Astrocyte (in vitro differentiated cells and primary cell): ENCODE results near the gene AUNIP. TPM values are rescaled to one million over a fixed set of nuclear protein-coding genes. Genes with fewer than 3 reads are reported as not detected.
"Not testable (repeated sequence)": the region's sequence is repeated elsewhere in the genome, so short reads cannot be mapped to it uniquely, and the experiment has no call there.

Experiments
- DNase-seq: peaks from one replicate; pipeline ENCODE4 v3.0.0-alpha.2; 2010; ENCODE audit warnings: low read depth
- FAIRE-seq: peaks from 2 replicates; lab custom pipeline; 2011; peaks lifted over from hg19 to GRCh38; lab: Jason Lieb, UNC
- H2AFZ ChIP-seq: 2 replicates; pipeline ENCODE4 v1.6.0; 2012; ENCODE audit warnings: low read depth, low read length, inconsistent platforms
- H3K27ac ChIP-seq: 2 replicates; pipeline ENCODE4 v1.5.1; 2011; ENCODE audit warnings: low read depth, low read length, inconsistent platforms
- H3K27me3 ChIP-seq: 2 replicates; pipeline ENCODE4 v1.6.0; 2011; ENCODE audit warnings: low read length, inconsistent platforms; ENCODE audit not compliant: insufficient read depth
- H3K36me3 ChIP-seq: 2 replicates; pipeline ENCODE4 v1.5.1; 2011; ENCODE audit warnings: low read length, inconsistent platforms; ENCODE audit not compliant: insufficient read depth
- H3K4me1 ChIP-seq: 2 replicates; pipeline ENCODE4 v1.5.1; 2011; ENCODE audit warnings: low read length, inconsistent platforms; ENCODE audit not compliant: insufficient read depth
- H3K4me2 ChIP-seq: 2 replicates; pipeline ENCODE4 v1.6.0; 2012; ENCODE audit warnings: low read length, inconsistent platforms
- H3K4me3 ChIP-seq: 2 replicates; pipeline ENCODE4 v1.5.1; 2011; ENCODE audit warnings: low read depth, mild to moderate bottlenecking, low read length, inconsistent platforms; ENCODE audit not compliant: insufficient read depth
- H3K79me2 ChIP-seq: 2 replicates; pipeline ENCODE4 v1.6.0; 2012; ENCODE audit warnings: mild to moderate bottlenecking, low read length, inconsistent platforms; ENCODE audit not compliant: insufficient read depth
- H3K9ac ChIP-seq: 2 replicates; pipeline ENCODE4 v1.6.0; 2012; ENCODE audit warnings: mild to moderate bottlenecking, low read length, inconsistent platforms
- H3K9me3 ChIP-seq: 2 replicates; pipeline ENCODE4 v1.5.1; 2012; ENCODE audit warnings: low read depth, mild to moderate bottlenecking, low read length, inconsistent platforms; ENCODE audit not compliant: insufficient read depth
- H4K20me1 ChIP-seq: 2 replicates; pipeline ENCODE4 v1.6.0; 2012; ENCODE audit warnings: low read length, inconsistent platforms; ENCODE audit not compliant: insufficient read depth
- H3K27ac Mint-ChIP-seq: one replicate; pipeline ENCODE4 v1.8.0; 2021; ENCODE audit warnings: mild to moderate bottlenecking, mixed read lengths; ENCODE audit not compliant: unreplicated experiment
- H3K27me3 Mint-ChIP-seq: one replicate; pipeline ENCODE4 v1.8.0; 2021; ENCODE audit warnings: low read depth, mixed read lengths; ENCODE audit not compliant: unreplicated experiment
- H3K36me3 Mint-ChIP-seq: one replicate; pipeline ENCODE4 v1.8.0; 2021; ENCODE audit warnings: low read depth, mixed read lengths; ENCODE audit not compliant: unreplicated experiment
- H3K4me1 Mint-ChIP-seq: one replicate; pipeline ENCODE4 v1.8.0; 2021; ENCODE audit warnings: low read depth, mixed read lengths; ENCODE audit not compliant: unreplicated experiment
- H3K4me3 Mint-ChIP-seq: one replicate; pipeline ENCODE4 v1.8.0; 2021; ENCODE audit warnings: mild to moderate bottlenecking, moderate library complexity, mixed read lengths; ENCODE audit not compliant: unreplicated experiment
- H3K9me3 Mint-ChIP-seq: one replicate; pipeline ENCODE4 v1.8.0; 2021; ENCODE audit warnings: mild to moderate bottlenecking, mixed read lengths; ENCODE audit not compliant: unreplicated experiment
- EZH2 ChIP-seq: IDR thresholded peaks from 2 replicates; pipeline ENCODE4 v1.6.1; 2012; ENCODE audit warnings: mild to moderate bottlenecking, low read length, inconsistent platforms; ENCODE audit not compliant: insufficient read depth
- total RNA-seq: library from RNA; stranded (reverse); gene quantifications from 2 replicates; pipeline ENCODE4 v1.2.1, GENCODE V29; 2021
- TF ChIP-seq, protein P1 (sequence below): IDR thresholded peaks from 2 replicates; pipeline ENCODE4 v1.5.1; 2011; ENCODE audit warnings: low read depth, mild to moderate bottlenecking, inconsistent platforms, low read length, moderate library complexity; ENCODE audit not compliant: insufficient read depth

AUNIP gene
- total RNA-seq, 1 donor from 2014 or later = 2.1 TPM

DNA sequence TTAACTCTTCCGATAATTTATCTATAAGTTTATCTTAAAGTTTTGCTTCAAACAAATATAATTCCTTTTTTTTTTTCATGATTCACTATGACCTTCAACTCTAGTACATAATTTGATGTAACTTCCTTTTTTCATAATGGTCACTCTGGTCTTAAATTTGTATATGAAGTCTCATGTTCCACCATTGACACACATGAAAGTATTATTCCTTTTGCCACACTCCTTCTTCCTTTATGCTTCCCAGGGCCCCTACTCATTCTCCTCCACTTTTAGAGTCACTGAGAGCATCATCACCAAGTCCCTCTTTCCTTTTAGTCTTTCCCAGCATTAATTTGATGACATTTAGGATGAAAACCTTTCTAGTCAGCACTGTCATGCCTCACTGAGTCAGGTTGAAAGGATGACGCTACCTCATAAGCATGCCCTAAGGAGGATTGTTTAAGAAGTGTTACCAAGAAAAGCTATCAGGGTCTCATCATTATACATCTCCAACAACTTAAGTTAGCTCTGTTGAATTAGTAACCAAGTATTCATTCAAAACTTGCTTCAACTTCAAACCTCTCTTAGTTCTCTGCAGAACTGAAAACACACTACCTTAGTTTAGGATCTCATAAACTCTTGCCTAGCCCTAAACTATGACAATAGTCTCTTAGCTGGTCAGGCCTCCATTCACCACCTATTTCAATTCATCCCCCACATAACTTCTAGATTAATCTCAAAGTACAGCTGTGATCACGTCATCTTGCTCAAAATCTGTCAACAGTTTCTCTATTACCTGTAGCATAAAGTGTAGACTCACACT, 14.5 kb downstream of the AUNIP start:
- no peak overlapping the region for H3K27ac ChIP-seq
- FAIRE-seq (no peak), DNase-seq (no peak)
- H3K36me3 Mint-ChIP-seq = no peaks in the 10 kb centered on the region
- H3K36me3 ChIP-seq = no peaks in the 10 kb centered on the region
- TF ChIP-seq EZH2 = no peak
- H2AFZ ChIP-seq = no peak overlapping the region
- no peaks in the 10 kb centered on the region for H3K27me3 ChIP-seq
- H3K4me1 ChIP-seq = peaks cover 7% of the 10 kb centered on the region
- H3K4me2 ChIP-seq = no peak overlapping the region
- no peak overlapping the region for H3K4me3 Mint-ChIP-seq
- no peak overlapping the region for H3K4me3 ChIP-seq
- no peak overlapping the region for H3K27ac Mint-ChIP-seq
- H3K27me3 Mint-ChIP-seq = no peaks in the 10 kb centered on the region
- no peaks in the 10 kb centered on the region for H4K20me1 ChIP-seq
- H3K79me2 ChIP-seq = peaks cover 7% of the 10 kb centered on the region
- no peaks in the 10 kb centered on the region for H3K9me3 ChIP-seq
- H3K4me1 Mint-ChIP-seq = peaks cover 19% of the 10 kb centered on the region
- no peaks in the 10 kb centered on the region for H3K9me3 Mint-ChIP-seq
- no peak overlapping the region for H3K9ac ChIP-seq

DNA sequence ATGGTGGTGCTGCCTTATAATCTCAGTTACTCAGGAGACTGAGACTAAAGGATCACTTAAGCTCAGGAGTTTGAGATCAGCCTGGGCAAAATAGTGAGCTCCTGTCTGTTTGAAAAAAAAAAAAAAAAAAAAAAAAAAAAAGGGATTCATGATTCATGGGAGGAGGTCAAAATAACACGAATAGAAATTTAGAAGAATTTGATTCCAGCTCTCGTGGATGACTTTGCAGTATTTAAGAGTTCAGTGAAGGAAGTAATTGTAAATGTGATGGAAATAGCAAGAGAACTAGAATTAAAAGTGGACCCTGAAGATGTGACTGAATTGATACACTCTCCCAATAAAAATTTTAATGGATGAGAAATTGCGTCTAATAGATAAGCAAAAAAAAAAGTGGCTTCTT, 15.8 kb downstream of the AUNIP start:
- Histone ChIP-seq H4K20me1 (no peaks in the 10 kb centered on the region), H3K4me1 (peaks cover 2% of the 10 kb centered on the region), H3K4me3 (no peak overlapping the region), H3K9me3 (no peaks in the 10 kb centered on the region), H3K9ac (no peak overlapping the region), H3K79me2 (peaks cover 7% of the 10 kb centered on the region), H3K27me3 (no peaks in the 10 kb centered on the region), H3K36me3 (no peaks in the 10 kb centered on the region), H3K27ac (no peak overlapping the region), H3K4me2 (no peak overlapping the region), H2AFZ (no peak overlapping the region)
- DNase-seq = no peak
- Mint-ChIP-seq H3K4me3 (no peak overlapping the region), H3K27ac (no peak overlapping the region), H3K36me3 (no peaks in the 10 kb centered on the region), H3K9me3 (no peaks in the 10 kb centered on the region), H3K4me1 (peaks cover 12% of the 10 kb centered on the region), H3K27me3 (no peaks in the 10 kb centered on the region)
- TF ChIP-seq EZH2 = no peak
- TF ChIP-seq, protein P1, sequence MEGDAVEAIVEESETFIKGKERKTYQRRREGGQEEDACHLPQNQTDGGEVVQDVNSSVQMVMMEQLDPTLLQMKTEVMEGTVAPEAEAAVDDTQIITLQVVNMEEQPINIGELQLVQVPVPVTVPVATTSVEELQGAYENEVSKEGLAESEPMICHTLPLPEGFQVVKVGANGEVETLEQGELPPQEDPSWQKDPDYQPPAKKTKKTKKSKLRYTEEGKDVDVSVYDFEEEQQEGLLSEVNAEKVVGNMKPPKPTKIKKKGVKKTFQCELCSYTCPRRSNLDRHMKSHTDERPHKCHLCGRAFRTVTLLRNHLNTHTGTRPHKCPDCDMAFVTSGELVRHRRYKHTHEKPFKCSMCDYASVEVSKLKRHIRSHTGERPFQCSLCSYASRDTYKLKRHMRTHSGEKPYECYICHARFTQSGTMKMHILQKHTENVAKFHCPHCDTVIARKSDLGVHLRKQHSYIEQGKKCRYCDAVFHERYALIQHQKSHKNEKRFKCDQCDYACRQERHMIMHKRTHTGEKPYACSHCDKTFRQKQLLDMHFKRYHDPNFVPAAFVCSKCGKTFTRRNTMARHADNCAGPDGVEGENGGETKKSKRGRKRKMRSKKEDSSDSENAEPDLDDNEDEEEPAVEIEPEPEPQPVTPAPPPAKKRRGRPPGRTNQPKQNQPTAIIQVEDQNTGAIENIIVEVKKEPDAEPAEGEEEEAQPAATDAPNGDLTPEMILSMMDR = no peak
- FAIRE-seq = no peak

DNA sequence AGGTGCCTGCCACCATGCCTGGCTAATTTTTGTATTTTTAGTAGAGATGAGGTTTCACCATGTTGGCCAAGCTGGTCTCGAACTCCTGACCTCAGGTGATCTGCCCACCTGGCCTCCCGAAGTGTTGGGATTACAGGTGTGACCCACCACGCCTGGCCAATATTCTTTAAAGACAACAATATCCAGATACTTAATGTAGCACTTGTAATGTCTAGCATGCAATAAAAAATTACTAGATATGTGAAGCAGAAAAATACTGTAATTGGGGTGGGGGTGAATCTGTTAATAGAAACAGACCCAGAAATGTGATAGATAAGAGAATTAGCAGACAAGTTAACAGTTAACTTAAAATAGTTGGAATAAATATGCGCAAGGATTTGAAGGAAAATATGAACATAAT, 19.4 kb downstream of the AUNIP start:
- H3K36me3 ChIP-seq, H3K27me3 ChIP-seq, H3K36me3 Mint-ChIP-seq, H3K9ac ChIP-seq, FAIRE-seq, H3K27me3 Mint-ChIP-seq, H3K4me3 ChIP-seq, H3K4me3 Mint-ChIP-seq, H3K4me2 ChIP-seq, H3K9me3 Mint-ChIP-seq, H3K4me1 ChIP-seq, H4K20me1 ChIP-seq, H3K27ac ChIP-seq, H3K27ac Mint-ChIP-seq, H3K9me3 ChIP-seq, H3K4me1 Mint-ChIP-seq, H2AFZ ChIP-seq, DNase-seq, H3K79me2 ChIP-seq: not testable (repeated sequence)
